Measurements from ENCODE around the gene CDC42BPG.

Gene CDC42BPG

DNA sequence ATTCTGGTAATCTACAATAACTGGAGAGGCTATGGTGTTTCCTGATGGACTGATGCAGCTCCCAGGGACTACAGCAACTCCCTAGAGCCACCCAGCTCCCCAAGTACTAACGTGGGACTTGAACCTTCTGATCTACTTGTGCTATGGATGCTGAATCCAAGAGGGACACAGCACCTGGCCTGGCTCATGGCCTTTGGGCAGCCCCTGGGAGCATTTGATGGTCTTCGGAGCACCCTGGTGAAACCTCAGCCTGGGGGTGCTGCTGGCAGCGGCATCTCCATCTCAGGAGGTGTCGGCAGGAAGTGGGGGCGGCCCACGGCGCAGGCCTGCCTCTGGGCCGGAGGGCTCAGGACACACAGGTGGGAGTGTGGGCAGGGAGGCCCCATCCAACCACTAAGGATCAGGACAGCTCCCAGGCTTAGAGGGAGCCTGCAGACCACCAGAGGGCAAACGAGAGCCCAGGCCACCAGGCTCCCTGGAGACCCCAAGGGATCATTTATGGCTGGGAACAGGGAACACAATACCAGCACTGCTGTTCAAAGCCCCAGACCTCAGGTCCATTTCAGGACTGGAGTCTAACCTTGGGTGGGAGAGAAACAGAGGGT is 25.2 kb upstream of the CDC42BPG start:
- Histone ChIP-seq H3K9me3 (ENCODE audit: insufficient read depth, low read depth, low read length) (no peaks in the 10 kb centered on the region), H3K4me3 (ENCODE audit: low read length, poor library complexity, severe bottlenecking) (peak overlapping the region; percentile 63), H3K36me3 (ENCODE audit: insufficient read depth, low read length) (peaks cover 6% of the 10 kb centered on the region; the same call in 1 of the 2 replicates), H3K4me1 (ENCODE audit: insufficient read depth, low read length, poor library complexity, severe bottlenecking) (peaks cover 53% of the 10 kb centered on the region), H3K79me2 (ENCODE audit: insufficient read depth, low read length) (peaks cover 83% of the 10 kb centered on the region), H3K9ac (ENCODE audit: low read depth, low read length, poor library complexity, severe bottlenecking) (peak overlapping the region; percentile 63), H3K4me2 (ENCODE audit: low read depth, low read length, poor library complexity, severe bottlenecking) (peak overlapping the region; percentile 89), H3K27me3 (ENCODE audit: insufficient read depth, low read length, poor library complexity, severe bottlenecking) (no peaks in the 10 kb centered on the region), H3F3A (ENCODE audit: low read depth) (no peaks in the 10 kb centered on the region), H2AFZ (ENCODE audit: low read length) (no peak overlapping the region), H3K9me2 (replicated peaks; ENCODE audit: low read depth, low read length) (no peaks in the 10 kb centered on the region), H4K20me1 (ENCODE audit: insufficient read depth, low read length, poor library complexity, severe bottlenecking) (no peaks in the 10 kb centered on the region)
- no peak for TF ChIP-seq EZH2phosphoT487 (IDR thresholded peaks at IDR 0.05; ENCODE audit: borderline replicate concordance)
- TF ChIP-seq, protein P1, sequence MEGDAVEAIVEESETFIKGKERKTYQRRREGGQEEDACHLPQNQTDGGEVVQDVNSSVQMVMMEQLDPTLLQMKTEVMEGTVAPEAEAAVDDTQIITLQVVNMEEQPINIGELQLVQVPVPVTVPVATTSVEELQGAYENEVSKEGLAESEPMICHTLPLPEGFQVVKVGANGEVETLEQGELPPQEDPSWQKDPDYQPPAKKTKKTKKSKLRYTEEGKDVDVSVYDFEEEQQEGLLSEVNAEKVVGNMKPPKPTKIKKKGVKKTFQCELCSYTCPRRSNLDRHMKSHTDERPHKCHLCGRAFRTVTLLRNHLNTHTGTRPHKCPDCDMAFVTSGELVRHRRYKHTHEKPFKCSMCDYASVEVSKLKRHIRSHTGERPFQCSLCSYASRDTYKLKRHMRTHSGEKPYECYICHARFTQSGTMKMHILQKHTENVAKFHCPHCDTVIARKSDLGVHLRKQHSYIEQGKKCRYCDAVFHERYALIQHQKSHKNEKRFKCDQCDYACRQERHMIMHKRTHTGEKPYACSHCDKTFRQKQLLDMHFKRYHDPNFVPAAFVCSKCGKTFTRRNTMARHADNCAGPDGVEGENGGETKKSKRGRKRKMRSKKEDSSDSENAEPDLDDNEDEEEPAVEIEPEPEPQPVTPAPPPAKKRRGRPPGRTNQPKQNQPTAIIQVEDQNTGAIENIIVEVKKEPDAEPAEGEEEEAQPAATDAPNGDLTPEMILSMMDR (conservative IDR thresholded peaks at IDR 0.05; ENCODE audit: low read length), result peak; percentile 36

DNA sequence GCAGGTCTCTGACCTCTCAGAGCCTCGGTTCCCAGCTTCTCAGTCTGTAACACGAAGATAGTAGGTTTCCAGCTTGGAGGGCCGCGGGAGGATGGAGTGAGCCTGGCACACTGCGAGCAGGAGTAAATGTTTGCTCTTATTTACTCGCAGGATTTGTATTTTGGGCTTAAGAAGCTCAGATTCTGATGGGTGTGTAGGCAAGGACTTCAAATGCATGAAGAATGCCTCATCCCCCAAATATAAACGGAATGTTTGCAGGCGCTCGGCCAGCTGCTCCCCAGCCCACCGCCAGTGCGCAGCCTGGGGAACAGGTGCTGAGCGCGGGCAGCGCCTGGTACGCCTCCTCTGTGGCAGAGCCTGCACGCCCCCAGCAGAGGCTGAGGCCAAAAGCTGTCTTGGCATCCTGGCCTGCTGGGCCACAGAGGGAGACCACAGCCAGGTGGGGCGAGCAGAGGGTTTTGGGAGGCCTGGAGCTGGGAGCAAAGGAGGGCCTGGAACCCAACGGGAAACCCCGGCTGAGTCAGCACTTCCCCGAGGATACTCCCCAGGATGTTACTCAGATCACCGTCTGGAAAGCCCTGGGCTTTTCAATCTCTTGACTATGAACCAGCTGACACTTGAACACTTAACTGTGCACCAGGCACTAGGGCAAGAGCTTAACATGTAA is 24.6 kb upstream of the CDC42BPG start:
- no peak overlapping the region for H3K4me2 ChIP-seq (ENCODE audit: low read depth, low read length, poor library complexity, severe bottlenecking)
- TF ChIP-seq, protein P1 (conservative IDR thresholded peaks at IDR 0.05; ENCODE audit: low read length), result no peak
- no peaks in the 10 kb centered on the region for H3K27me3 ChIP-seq (ENCODE audit: insufficient read depth, low read length, poor library complexity, severe bottlenecking)
- H3K4me3 ChIP-seq (ENCODE audit: low read length, poor library complexity, severe bottlenecking), result no peak overlapping the region
- no peaks in the 10 kb centered on the region for H3F3A ChIP-seq (ENCODE audit: low read depth)
- H4K20me1 ChIP-seq (ENCODE audit: insufficient read depth, low read length, poor library complexity, severe bottlenecking), result no peaks in the 10 kb centered on the region
- H3K4me1 ChIP-seq (ENCODE audit: insufficient read depth, low read length, poor library complexity, severe bottlenecking), result peaks cover 58% of the 10 kb centered on the region
- no peak overlapping the region for H3K9ac ChIP-seq (ENCODE audit: low read depth, low read length, poor library complexity, severe bottlenecking)
- peaks cover 84% of the 10 kb centered on the region for H3K79me2 ChIP-seq (ENCODE audit: insufficient read depth, low read length)
- no peaks in the 10 kb centered on the region for H3K9me3 ChIP-seq (ENCODE audit: insufficient read depth, low read depth, low read length)
- no peak overlapping the region for H2AFZ ChIP-seq (ENCODE audit: low read length)
- no peaks in the 10 kb centered on the region for H3K9me2 ChIP-seq (replicated peaks; ENCODE audit: low read depth, low read length)
- H3K36me3 ChIP-seq (ENCODE audit: insufficient read depth, low read length), result peaks cover 6% of the 10 kb centered on the region; the same call in 1 of the 2 replicates

DNA sequence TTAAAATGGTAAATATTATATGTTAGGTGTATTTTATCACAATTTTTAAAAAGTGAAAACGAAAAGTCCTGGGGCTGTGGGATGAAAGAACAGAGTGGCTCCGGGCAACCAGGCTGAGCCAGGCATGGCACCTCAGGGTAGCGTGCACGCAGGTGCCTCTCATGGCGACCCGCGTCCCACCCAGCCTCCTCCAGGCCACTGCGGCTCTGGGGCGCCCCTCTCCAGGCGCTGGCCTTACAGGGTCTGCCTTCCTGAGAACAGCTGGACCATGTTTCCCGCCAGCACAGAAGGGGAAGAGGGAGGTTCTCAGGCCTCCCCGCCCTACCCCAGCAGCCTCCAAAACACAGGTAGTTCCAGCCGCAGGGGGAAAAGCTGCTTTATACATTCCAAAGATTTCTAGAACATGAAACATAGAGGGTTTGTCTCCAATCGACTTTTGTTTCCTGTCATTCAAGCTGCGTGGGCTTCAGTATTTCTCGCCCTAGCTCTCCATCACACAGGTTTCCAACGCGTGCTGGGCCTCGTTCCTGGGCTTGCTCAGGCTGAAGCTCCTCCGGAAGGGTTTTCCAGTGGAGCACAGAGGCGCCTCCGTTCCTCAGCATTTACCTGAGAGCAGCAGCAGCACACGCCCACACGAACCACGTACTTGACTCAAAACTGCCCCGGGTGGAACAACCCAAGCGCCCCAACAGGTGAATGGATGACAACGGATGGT is 23.5 kb upstream of the CDC42BPG start:
- no peaks in the 10 kb centered on the region for H3K9me3 ChIP-seq (ENCODE audit: insufficient read depth, low read depth, low read length)
- H4K20me1 ChIP-seq (ENCODE audit: insufficient read depth, low read length, poor library complexity, severe bottlenecking), result no peaks in the 10 kb centered on the region
- H3K79me2 ChIP-seq (ENCODE audit: insufficient read depth, low read length), result peaks cover 90% of the 10 kb centered on the region
- H3K4me3 ChIP-seq (ENCODE audit: low read length, poor library complexity, severe bottlenecking), result no peak overlapping the region
- H3K9ac ChIP-seq (ENCODE audit: low read depth, low read length, poor library complexity, severe bottlenecking), result no peak overlapping the region
- peaks cover 2% of the 10 kb centered on the region; the same call in 1 of the 2 replicates for H3K36me3 ChIP-seq (ENCODE audit: insufficient read depth, low read length)
- H2AFZ ChIP-seq (ENCODE audit: low read length), result no peak overlapping the region
- H3K4me2 ChIP-seq (ENCODE audit: low read depth, low read length, poor library complexity, severe bottlenecking), result no peak overlapping the region
- no peaks in the 10 kb centered on the region for H3K9me2 ChIP-seq (replicated peaks; ENCODE audit: low read depth, low read length)
- TF ChIP-seq, protein P1 (conservative IDR thresholded peaks at IDR 0.05; ENCODE audit: low read length), result no peak
- TF ChIP-seq EZH2phosphoT487 (IDR thresholded peaks at IDR 0.05; ENCODE audit: borderline replicate concordance), result no peak
- no peaks in the 10 kb centered on the region for H3F3A ChIP-seq (ENCODE audit: low read depth)
- peaks cover 61% of the 10 kb centered on the region for H3K4me1 ChIP-seq (ENCODE audit: insufficient read depth, low read length, poor library complexity, severe bottlenecking)
- no peaks in the 10 kb centered on the region for H3K27me3 ChIP-seq (ENCODE audit: insufficient read depth, low read length, poor library complexity, severe bottlenecking)
